ENCODE measurements around the gene CFAP299.

- TF ChIP-seq, protein P1, sequence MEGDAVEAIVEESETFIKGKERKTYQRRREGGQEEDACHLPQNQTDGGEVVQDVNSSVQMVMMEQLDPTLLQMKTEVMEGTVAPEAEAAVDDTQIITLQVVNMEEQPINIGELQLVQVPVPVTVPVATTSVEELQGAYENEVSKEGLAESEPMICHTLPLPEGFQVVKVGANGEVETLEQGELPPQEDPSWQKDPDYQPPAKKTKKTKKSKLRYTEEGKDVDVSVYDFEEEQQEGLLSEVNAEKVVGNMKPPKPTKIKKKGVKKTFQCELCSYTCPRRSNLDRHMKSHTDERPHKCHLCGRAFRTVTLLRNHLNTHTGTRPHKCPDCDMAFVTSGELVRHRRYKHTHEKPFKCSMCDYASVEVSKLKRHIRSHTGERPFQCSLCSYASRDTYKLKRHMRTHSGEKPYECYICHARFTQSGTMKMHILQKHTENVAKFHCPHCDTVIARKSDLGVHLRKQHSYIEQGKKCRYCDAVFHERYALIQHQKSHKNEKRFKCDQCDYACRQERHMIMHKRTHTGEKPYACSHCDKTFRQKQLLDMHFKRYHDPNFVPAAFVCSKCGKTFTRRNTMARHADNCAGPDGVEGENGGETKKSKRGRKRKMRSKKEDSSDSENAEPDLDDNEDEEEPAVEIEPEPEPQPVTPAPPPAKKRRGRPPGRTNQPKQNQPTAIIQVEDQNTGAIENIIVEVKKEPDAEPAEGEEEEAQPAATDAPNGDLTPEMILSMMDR (IDR thresholded peaks at IDR 0.05; ENCODE audit: low read depth, low read length) = no peak
- no peak for TF ChIP-seq EZH2phosphoT487 (IDR thresholded peaks at IDR 0.05; ENCODE audit: low read depth)
Measured at GRCh38 chr4:80840396-80840795, 504.9 kb downstream of the CFAP299 start.

Measured in OCI-LY3 (cell line).